ENCODE measurements around the gene KLHL15.
"Not testable (repeated sequence)": the region's sequence is repeated elsewhere in the genome, so short reads cannot be mapped to it uniquely, and the experiment has no call there.

The KLHL15 gene

DNA sequence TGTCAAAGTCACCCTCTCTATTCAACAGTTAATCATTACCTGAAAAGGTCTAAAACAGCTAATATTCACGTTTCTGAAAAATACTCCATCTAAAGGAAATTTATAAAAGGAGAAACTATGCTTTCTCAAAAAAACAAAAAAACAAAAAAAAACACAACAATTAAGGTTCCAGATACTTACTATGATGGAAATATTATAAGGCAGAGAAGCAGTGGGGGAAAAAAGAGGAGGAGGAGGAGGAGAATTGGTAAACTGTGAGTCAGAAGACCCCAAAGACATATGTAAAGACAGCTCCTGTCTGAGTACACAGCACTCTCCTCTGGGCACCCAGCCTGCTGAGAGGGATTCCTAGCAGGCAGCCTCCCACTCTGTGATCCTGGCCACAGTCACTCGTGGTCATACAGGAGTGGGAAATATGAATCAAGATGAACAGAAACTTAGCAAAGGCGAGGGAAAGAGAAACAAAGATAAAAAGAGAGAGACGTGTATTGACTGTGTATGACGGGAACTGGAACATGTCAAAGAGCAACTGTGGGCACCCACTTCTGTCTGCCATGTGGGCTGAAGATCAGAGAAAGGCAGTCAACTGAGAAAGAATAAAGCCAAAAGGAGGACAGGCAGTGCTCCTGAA is 12.5 kb downstream of the KLHL15 start:
- DNase-seq, result no peak

DNA sequence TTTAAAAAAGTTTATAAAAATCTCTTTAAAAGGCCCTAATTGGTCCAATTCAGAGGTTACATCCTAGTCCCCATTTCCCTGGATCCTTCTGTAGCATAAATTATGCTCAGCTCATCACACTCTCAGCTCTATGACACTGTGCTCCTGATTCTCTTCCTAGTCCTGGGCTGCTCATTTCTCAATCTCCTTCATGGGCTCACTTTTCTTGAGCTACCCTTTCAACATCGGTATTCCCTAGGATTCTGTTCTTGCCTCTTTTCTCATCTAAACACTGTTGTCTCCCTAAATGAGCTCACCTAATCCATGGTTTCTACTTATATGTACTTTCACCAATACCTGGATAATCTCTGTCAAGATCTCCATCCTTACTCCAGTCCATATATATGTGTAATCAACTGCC is 14.7 kb downstream of the KLHL15 start:
- no peak for DNase-seq

DNA sequence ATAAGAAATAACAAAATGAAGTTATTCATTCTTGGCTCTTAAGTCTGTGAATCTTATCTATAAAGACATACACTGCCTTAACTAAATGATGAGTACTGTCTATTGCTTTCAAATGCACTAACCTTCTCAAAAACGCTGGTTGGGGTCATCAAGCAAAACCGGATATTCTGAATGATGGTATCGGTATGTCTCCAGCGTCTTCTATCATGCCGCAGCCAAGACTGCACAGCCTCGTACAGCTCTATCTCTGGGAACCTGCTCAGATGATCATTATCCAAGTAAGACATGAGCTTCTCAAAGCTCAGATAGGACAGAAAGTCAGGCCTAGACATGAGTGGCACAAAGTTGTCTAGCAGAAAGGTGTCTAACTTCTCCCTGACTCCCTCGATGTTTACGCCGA is 21.1 kb downstream of the KLHL15 start:
- DNase-seq, result no peak

DNA sequence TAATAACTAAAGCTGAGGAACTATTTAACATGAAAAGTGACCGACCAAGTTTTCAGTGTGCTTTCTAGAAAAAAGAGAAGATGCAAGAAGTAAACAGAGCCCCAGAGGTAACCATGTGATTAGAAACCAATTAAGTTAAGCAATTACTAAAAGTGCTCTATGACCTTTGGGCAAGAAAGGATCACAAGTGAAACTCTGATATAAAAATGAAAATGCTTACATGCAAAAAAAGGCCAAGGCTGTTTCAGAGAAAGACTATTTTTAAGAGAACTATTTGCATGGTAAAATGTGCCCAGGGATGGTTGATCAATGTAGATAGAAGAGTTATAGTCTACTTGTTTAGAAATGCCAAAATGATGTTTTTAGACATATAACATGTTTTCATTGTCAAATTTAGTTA is 22.0 kb downstream of the KLHL15 start:
- DNase-seq, result no peak

DNA sequence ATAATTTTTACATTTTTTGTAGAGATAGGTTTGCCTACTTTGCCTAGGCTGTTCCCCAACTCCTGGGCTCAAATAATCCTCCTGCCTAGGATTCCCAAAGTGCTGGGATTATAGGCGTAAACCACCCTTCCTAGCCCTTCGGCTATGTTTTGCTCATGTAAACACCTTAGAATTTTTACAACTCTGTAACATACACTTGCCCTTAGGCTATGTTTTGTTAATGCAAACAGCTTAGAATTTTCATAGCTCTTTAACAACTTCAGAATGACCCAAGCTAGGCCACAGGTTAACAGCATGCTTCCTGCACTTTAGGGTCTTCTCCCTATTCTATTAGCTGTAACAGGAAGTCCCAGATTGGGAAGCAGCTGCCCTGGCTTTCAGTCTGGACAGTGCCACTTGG is 24.2 kb downstream of the KLHL15 start:
- no peak for DNase-seq

DNA sequence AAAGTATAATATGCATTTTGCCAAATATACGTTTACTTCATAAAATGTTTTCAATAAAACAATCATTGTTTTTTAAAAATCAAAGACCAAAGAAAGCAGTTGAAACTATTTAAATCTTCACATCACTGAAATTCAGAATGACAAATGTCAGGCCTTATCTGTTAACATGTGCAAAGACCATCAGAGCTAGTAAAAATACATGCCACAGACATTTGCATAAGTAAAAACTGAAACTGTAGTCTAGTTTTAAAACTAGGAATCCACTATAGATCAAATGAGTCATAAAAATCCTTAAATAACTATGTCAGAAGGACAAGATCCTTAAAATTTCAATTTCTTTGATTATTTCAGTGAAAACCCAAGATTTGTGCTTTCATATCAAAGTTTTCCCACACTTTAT is 24.8 kb downstream of the KLHL15 start:
- no peak for DNase-seq

DNA sequence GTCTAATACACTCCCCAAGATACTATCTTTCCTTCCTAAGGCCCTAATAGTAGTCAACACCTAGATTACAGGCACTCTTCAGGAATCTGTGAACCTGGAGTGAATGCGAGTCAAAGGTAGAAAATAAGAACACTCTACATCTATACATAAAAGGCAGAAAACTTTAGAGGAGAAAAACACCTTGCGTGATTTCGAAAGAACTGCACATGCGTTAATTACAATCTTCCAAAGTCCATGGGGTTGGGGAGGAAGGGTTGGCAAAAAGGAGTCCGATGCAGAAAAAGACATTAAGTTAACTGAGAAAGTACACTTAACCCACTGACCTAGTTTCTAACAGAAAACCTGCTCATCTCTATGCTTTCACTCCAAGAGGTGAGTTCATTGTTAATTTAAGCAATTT is 27.3 kb downstream of the KLHL15 start:
- DNase-seq, result no peak

DNA sequence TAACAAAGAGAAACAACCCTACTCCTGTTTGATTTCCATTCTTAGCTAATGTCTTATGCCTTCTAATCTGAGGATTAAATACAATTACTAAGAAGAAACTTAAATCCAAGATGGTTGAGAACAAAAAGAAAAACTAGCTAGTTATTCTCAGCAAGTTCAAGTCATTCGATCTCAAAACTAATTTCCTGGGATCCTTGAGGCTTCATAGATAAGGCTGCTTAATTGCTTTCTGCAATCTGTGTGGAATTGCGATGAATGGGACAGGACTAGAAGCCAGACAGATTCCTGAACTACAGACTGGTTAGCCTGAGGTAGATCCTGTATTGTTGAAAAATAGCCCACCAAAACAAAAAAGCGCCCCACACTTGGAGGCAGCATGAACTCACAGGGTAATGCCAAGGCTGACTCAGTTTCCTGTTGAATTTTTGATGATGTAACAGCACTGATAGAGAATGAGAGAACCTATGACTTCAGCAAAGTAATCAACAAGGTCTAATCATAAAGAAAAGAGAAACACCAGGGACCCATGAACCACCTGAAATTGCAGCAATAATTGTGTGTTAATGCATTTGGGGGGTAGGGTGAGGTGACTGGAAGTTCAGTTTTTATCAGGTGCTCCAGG is 33.9 kb downstream of the KLHL15 start:
- DNase-seq, result no peak

DNA sequence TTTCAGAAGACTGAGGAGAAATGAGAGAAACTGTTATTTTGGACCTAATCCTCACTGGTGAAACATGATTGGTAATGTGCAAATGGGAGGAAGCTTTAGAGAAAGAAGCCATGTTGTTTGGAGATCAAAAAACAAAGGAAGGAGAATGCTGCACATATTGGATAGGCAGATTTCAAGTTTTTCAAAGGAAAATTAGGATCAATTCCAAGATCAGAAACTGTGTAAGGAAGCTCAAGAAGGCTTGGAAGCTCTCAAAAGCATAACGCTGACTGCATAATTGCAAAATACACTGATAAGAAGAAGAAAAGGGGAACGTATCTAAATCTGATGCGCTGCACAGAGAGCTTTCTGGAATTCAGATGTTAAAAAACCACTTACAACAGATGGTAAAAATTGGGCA is 34.6 kb downstream of the KLHL15 start:
- DNase-seq, result no peak

DNA sequence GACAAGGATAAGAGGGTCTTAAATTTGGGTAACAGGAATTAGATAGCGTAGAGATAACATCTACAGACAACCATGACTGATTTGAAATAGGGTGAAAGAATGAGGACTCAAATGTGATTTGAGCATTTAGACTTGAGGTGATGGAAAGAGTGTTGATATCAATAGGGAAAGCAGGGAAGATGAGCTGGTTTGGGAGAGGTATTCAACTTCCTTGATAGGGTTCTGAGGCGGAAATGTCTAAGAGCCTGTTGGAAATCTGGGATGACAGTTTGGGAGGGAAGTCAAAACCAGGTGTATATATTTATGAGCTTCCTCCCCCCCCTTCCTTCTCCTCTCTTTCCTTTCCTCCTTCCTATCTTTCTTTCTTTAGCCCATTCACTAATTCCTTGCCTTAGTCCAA is 36.5 kb downstream of the KLHL15 start:
- no peak for DNase-seq

DNA sequence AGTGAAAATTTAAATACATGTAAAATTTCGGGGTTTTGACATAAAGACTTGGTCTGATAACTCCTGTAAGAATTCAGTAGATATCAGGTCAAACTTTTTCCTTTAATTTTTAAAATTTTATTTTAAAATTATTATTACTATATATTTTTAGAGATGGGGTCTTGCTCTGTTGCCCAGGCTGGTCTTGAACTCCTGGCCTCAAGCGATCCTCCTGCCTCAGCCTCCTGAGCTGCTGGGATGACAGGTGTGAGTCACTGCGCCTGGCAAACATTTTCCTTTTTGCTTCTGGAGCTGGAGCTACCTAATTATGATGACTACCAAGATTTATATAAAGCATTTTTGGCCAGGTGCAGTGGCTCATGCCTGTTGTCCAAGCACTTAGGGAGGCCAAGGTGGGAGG is 37.3 kb downstream of the KLHL15 start:
- DNase-seq, result no peak

DNA sequence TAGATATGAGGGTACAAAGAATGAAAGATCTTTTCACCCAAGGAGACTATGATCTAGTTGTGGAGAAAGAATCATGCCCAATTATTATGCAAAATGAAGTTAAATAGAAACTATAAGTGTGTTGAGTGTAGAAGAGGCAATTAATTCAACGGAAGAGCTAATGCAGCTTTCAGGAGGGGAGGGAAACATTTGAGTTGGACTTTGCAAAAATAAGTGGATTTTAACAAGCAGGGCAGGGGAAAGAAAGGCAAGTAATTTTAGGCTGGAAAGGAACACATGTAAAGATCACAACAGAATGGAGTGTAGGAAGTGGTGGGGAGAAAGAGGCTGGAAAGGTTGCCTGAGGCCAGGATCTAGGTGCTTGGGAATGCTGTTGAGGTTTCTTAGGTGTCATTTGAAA is 44.1 kb downstream of the KLHL15 start:
- no peak for DNase-seq

DNA sequence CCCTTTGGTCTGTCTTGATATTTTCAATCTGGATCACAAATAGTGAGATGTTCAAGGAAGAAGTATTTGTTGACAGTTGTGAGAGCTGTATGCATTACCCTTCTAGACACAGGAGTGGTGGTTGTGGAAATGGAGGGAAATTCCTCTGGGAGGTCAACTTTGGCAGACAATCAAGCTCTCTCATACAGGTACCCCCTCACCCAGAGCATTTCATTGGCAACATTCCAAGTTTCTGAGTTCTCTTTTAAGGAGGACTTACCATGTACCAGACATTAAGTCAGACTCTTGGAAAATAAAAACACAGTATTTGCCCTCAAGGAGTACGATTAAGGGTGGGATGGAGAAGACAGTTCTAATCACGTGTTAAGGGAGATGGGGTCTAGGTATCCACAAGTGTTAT is 45.3 kb downstream of the KLHL15 start:
- no peak for DNase-seq

DNA sequence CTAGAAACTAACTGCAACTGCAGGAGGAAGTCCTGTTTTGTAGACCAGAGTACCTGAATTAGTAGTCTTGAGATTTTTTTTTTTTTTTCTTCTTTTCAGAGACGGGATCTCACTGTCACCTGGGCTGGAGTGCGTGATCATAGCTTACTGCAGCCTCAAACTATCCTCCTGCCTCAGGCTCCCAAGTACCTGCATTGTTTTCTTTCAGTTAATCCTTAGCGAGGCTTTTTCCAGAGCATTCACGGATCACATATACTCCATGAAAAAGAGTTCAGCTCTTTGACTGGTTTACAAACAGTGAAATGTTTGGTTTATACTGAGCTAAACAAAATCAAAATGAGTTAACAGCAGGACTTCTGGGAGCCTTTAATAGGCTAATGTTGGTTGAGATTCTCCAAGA is 45.8 kb downstream of the KLHL15 start:
- no peak for DNase-seq

DNA sequence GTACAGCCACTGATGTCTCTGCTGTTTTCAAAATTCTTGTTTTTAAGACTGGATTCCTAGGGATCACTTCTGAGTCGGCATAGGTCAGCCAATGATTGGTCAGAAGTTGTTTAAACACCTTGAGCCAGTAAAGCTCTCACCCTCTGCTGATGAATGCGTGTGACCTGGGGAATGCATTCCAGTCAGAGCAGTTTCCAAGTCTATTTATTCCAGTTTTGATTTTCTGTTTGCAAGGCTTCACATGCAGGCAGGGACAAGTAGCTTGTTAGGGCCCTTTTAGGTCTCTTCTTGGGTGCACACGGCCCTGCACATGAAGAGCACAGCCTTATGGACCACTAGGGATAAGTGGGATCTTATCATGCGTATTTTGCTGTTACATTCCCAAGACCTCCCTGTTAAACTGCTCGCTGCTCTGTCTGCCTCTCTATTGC is 47.0 kb downstream of the KLHL15 start:
- DNase-seq, result no peak

DNA sequence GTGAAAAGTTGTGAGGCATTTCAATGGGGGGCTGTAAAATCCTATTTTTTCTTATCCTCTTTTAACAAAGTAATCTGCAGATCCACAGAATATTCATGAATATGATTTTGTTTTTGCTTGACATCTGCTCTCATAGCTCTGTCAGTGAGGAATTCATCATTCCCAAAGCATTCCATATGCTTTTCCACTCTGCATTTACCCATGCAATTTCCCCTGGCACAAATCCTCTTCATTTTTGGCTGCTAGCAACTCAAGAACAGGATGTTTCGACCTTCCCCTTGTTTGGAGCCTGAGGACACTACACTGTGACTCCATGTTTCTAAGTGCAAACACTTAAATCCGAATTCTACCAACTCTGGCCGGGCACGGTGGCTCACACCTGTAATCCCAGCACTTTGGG is 48.5 kb downstream of the KLHL15 start:
- DNase-seq, result no peak

DNA sequence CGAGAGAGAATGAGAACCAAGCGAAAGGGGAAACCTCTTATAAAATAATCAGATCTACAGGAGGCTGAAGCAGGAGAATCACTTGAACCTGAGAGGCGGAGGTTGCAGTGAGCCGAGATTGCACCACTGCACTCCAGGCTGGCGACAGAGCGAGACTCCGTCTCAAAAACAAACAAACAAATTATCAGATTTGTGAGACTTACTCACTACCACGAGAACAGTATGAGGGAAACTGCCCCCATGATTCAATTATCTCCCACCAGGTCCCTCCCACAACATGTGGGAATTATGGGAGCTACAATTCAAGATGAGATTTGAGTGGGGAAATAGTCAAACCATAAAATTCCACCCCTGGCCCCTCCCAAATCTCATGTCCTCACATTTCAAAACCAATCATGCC is 61.4 kb downstream of the KLHL15 start:
- not testable (repeated sequence) for DNase-seq

DNA sequence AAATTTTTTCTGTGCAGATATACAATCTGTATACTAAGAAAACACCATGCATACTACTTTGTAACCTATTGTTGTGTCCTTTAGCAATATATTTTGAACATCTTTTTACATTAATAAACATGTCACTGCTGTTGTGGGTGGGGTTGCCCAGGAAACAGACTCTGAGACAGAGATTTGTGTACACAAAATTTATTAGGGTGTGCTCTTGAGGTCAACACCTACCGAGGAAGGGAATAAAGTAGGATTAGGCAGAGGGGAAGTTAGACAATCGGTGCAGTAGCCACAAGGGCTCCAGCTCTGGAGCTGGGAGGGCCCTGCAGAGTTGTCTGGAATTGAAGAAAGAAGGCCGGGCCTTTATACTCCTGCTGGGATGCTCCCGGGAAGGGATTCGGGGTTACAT is 62.8 kb downstream of the KLHL15 start:
- DNase-seq, result no peak

DNA sequence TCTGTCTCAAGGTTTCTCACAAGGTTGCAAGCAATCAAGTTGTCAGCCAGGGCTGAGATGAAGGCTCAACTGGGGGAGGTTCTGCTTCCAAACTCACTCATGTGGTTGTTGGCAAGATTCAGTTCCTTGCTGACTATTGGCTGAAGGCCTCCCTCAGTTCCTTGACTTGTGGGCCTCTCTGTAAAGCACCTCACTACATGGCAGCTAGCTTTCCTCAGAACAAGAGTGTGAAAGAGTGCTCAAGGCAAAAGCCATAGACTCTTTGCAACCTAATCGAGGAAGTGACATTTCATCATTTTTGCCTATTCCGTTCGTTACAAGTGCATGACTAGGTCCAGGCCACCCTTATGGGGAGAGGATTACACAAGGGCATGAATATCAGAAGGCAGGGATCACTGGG is 67.2 kb downstream of the KLHL15 start:
- DNase-seq, result no peak

DNA sequence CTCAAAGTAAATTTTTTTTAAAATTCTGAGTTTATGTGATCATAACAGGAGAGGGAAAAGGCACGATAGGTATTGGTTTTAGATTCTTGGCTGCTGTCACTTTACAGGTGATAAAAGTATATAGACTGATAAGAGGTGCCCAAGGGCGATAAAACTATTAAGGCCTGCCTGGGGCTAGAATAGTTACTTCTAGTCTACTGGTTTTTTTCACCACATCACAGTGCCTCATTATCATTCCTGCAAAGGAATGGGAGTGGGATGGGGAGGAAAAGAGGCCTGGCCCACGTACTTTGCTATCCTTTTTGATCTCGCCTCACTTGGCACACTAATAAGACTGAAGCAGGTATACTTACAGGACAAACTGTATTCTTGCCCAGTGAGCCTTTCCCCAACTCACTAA is 72.6 kb downstream of the KLHL15 start:
- DNase-seq, result no peak

DNA sequence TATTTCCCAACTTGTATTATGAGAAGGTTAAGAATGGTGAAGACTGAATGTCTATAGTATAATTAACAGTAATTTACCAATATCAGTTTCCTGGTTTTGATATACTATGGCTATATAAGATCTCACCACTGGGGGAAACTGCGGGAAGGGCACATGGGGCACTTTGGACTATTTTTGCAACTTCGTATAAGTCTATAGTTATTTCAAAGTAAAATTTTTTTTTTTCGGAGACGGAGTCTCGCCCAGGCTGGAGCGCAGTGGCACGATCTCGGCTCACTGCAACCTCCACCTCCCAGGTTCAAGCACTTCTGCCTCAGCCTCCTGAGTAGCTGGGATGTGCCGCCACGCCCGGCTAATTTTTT is 73.1 kb downstream of the KLHL15 start:
- no peak for DNase-seq

DNA sequence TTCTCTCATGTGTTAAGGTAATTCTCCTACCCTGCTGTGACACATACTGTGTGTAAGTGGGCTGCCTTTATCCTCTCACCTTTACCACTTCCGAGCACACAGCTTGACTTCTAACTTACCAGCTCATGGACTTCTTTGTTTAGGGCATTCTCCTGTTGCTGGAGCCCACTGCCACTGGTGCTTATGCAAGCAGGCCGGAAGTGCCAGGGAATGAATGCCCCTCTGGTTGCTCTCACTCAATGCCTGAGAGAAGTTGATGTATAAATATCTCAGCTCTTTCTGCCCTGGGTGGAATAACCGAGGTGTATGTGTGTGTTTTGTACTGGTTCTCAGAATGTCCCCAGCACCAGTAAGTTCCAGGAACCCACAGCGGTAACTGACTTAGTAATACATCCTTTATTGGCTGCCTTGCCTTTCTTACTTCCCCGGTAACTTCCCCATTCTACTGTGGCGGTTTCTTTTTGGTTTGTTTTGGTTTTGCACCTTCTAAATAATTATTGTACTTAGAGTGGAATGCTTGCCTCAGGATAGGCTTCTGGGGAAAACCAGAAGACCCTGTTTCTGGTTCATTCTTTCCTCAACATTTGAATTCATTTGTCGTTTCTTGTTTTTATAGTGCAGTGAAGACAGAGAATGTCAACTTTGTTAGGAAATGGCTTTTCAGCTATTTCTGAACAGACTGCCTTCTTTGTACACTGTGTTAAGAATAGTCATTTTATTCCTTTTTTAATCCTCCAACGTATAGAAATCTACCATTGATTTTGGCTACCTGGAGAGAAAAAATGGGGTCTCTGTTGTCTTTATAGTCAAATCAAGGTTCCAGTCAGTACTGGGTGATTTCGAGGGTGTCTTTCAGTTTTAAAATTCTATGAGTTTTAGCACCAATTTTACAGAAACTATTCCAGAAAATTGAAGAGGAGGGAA is 73.7 kb downstream of the KLHL15 start:
- no peak for DNase-seq

DNA sequence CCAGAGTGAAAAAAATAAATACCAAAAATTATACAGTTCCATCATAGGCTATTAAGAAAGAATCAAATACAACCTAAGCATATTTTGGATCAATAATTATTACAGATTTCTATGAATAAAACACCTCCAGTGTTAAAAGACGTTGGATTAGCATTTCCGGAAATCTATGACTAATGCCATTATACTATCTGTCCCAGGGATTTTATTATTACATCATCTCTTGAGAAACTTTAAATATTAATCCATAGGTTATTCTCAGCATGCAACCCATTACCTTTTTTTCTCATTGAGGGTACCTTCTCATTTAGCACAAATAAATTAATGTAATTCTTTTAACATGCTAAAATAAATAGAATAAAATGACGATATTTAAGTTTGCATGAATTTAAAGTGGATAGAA is 74.6 kb downstream of the KLHL15 start:
- no peak for DNase-seq

DNA sequence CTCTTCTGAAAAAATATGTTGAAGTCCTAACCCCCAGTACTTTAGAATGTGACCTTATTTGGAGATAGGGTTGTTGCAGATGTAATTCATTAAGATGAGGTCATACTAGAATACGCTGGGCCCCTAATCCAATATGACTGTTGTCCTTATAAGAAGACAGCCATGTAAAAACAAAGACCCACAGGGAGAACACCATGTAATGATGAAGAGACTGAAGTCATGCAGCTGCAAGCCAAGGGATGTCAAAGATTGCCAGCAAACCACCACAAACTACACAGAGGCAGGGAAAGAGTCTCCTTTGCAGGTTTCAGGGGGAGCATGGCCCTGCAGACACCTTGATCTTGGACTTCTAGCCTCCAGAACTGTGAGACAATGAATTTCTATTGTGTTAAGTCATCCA is 81.8 kb downstream of the KLHL15 start:
- no peak for DNase-seq
